OCI-LY1 (cell line): ENCODE results near the gene SEMA4B.

Experiments
- CTCF ChIP-seq: fragments of 200-600 bp; sonication (generic), shearing (Covaris generic); IDR thresholded peaks from 2 replicates; pipeline ENCODE4 v1.5.1; 2017; ENCODE audit warnings: mild to moderate bottlenecking, antibody characterized with exemption, low read length, moderate library complexity, mixed read lengths
- EZH2 ChIP-seq: fragments of 200-600 bp; sonication (generic), shearing (Covaris generic); IDR thresholded peaks from 2 replicates; pipeline ENCODE4 v1.8.0; 2017; ENCODE audit warnings: borderline replicate concordance, mixed run types, mild to moderate bottlenecking, antibody characterized with exemption, low read length, moderate library complexity, mixed read lengths

GRCh38 chr15:90214553-90215196 is 13.5 kb downstream of the SEMA4B start:
- TF ChIP-seq CTCF (peak; percentile 20; the same call in 1 of the 2 replicates), EZH2 (no peak)
